Effector CD8-positive, alpha-beta T cell (primary cell): ENCODE data around the gene PTGES2.

Experiments used
- DNase-seq: peaks from one replicate; lab custom pipeline; 2025; lab: John Stamatoyannopoulos, UW

The PTGES2 gene

DNA sequence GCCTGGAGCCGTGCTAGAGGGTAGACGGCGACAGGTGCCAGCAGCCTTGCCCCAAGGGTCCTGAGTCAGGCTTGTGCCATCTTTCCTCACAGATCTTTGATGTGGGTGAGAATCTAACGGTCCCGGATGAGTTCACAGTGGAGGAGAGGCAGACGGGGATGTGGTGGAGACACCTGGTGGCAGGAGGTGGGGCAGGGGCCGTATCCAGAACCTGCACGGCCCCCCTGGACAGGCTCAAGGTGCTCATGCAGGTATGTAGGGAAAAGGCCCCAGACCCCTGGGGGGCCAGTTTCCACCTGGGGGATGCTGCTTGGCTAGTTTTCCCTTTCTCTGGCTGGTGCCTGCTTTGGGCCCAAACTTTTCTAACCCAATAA lies 24.0 kb downstream of the PTGES2 start:
- no peak for DNase-seq

DNA sequence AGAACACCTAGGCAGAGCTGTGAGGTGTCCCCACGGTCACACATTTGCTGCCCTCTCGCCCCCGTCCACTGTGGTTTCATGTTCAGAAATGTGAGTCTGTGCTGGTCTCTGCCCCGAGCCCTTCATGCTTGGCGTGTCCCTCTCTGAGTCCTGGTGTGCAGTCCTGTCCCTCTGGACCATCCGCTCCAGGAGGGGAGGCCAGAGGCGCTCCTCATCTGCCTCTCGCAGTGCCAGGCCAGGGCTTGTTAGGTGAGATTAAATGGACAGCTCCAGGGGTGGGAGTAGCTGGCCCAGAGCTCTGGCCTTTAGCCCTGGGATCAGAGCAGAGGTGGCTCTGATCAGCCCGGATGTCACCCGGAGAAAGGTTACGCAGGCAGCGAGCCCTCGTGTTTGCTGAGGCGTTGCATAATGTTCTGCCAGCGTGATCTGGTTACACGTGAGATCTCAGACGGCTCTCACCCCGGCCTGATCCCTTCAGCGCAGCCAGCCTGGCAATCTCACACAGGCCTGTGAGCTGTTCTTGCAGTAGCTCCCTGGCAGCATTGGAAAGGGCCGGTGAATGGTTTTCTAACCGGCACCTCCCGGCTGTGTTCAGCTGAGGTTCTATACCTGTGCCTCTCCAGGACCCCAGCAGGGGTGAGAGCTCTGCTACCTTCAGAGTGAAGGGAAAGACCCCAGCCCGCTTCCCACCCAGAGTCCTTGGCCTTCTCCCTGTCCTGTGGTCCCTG lies 24.5 kb downstream of the PTGES2 start:
- no peak for DNase-seq

DNA sequence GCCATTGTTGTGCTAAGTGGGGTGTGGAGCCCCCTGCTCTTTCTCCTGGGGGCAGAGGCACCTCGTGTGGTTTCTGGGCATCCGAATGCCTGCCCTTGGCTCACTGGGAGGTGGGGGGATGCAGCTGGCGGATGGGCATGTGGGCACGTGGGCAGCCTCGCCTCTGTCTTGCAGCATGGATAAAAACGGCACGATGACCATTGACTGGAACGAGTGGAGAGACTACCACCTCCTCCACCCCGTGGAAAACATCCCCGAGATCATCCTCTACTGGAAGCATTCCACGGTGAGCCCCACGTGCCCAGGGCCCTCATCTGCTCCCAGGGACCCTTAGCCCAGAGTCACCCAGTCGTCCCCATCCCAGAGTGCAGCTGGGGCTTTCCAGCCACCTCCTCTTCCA lies 25.3 kb downstream of the PTGES2 start:
- no peak for DNase-seq

DNA sequence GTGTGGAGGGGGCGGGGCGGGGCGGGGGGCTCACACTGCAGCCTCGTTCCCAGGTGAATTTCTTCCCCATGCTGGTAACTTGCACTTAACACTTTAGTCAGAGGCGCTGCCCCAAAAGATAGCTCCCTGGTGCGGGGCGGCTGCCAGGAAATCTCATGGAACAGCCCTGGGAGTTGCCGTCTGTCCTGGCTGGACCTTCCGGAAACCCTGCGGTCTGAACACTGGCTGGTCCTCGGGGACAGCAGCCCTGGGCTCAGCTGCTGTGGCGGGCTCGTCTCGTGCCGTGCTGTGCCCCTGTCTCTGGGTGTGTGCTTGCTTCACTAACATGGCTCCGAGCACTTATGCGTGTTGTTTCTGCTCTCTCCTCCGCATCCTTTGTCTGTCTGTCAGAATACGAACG lies 25.8 kb downstream of the PTGES2 start:
- DNase-seq: no peak

DNA sequence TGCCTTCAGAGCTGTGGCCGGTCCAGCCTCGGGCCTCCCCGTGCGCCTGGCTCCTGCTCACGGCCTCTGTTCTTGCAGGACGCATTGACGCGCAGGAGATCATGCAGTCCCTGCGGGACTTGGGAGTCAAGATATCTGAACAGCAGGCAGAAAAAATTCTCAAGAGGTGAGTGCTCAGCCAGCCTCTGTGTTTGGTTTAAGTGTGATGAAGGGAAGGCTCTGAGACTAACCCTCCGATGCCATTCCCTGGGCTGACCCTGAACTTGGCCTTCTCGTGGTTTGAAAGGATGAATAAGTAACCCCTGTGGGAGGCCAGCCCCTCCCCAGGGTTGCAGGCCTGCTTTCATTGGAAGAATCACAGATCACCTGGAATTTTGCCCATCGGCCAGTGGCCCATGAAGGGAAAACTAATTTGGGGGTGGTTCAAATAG lies 26.3 kb downstream of the PTGES2 start:
- no peak for DNase-seq

DNA sequence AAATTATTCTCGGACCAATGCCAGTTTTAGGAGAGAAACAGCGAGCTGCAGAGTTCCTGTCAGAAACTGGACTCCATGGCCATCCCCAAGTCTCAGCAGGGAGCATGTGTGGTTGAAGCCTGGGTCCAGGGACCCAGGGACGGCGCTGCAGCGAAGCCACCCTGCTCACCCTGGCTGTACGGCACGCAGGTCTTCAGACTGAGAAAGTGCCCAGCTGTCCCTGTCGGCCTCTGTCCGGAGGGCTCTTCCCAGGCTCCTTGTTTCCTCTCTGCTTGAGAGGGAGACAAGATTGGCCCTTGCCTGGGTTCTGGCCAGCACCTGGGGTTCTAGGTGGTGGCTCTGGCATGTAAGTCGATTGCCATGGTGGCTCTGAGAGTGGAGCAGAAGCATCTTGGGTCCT lies 26.9 kb downstream of the PTGES2 start:
- no peak for DNase-seq

DNA sequence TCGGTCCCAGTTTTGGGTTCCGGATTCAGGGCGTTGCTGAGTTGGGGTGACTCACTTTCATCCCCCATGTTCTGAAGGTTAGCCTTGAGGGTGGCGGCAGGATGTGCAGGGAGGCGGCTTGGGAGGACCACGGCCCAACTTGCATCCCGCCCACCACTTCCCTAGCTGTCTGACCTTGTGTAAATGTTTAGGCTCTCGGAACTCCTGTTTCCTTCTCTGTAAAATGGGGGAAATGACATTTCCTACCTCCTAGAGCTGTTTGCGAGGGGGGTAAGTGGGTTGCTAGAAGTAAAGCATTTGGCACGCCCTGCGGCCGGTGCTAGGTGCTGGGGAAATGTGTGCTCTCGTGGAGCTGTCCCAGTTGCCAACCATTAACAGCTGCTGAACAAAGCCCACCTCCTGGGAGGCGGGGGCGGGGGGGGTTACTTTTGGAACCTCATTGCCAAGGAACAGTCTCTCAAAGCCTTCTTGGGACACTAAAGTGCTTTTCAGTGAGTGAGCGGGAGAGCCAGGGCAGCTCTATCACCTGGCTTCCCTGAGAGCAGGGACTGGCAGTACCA lies 27.5 kb downstream of the PTGES2 start:
- no peak for DNase-seq

DNA sequence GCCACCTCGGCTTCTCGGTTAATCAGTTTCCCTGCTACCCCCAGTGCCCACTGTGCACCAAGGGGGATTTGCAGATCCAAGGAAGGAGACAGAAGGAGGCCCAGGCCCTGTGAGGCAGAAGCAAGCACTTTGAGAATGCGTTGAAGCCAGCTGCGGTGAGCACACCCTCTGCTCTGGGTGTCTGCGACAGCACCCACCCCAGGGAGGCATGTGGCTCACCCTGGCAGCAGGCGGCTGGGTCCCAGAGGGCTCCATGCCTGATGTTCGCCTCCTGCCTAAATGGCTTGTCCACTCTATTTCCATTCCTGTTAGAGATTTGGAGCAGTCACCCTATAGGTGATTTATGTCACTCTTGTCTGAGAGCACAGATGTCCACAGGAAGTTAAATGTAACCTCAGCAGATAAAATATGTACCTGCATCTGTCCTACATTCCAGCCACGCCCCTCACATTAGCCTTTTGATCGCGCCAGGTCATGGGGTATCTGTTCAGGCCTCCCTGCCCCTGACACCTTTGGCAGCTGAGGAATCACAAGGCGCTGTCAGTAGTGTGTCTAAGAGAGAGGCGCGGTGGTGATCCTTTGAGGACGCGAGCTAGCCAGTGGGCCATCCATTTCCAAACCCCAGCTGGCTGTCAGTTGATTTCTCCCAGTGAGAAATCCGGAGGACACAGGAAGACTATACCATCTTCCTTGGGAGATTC lies 28.1 kb downstream of the PTGES2 start:
- DNase-seq: no peak

DNA sequence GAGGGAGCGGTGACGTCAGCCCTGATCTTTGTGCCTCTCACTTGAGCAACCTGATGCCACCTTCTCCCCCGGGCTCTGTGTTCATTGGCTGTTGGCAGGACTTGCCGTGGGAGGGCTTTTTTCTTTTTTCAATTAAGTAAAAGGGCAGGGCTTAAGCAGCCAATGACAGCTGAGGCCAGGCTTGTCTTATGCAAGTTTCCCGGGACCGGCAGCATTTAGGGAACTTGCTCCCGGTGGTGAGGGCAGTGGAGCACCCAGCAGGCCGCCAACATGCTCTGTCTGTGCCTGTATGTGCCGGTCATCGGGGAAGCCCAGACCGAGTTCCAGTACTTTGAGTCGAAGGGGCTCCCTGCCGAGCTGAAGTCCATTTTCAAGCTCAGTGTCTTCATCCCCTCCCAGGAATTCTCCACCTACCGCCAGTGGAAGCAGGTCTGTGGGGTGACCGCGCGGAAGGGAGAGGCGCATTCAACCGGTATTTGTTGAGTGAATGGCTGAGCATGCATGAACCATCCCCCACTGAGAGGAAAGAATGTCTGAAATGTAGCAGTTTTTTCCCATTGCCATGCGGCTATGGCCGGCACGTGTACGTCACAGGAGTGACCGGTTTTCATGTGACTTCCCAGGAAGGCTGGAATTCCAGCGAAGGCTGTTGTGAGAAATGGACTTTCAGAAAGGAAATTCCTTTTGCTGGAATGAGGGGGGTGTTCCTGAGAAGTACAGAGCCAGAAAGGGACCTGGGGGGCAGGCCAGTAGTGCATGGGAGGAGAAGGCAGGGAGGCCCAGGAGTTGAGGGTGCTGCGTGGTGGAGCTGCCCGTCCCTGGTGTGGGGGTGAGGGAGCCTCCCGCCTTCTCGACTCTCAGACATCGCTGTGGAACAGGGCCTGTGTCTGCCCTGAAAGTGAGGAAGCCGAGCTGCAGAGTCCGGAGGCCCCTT lies 29.0 kb downstream of the PTGES2 start:
- peak; percentile 20 for DNase-seq

DNA sequence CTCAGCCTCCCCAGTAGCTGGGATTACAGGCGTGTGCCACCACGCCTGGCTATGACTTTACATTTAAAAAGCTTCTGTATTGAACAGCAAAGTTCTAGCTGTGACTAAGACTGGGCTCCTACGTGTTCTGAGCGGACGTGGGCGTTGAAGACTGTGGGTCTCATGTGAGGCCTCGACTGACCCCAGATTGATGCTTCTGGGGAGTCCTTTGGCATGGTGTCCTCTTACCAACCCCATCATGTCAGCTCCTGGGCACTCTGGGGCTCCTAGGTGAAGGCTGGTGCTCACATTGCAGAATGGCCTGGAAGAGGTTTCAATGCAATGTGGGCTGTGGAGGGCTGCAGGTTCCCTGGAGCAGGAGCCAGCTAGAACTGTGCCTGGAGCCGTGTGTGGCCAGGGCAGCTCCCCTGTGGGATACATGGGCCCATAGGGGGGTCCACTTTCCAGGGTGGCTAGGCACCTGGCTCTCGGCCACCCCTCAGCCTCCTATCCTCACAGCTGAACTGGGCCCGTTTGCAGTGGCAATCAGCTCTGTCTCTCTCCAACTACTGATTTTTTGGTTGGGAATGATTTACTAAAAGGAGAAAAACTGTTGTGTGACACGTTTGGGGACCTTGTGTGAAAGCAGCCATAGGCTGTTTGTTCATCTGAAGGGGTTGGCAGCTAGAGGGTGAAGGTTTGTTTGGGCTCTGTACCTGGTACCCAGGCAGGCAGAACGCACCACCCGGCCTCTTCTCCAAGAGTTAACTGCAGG lies 29.8 kb downstream of the PTGES2 start:
- no peak for DNase-seq

DNA sequence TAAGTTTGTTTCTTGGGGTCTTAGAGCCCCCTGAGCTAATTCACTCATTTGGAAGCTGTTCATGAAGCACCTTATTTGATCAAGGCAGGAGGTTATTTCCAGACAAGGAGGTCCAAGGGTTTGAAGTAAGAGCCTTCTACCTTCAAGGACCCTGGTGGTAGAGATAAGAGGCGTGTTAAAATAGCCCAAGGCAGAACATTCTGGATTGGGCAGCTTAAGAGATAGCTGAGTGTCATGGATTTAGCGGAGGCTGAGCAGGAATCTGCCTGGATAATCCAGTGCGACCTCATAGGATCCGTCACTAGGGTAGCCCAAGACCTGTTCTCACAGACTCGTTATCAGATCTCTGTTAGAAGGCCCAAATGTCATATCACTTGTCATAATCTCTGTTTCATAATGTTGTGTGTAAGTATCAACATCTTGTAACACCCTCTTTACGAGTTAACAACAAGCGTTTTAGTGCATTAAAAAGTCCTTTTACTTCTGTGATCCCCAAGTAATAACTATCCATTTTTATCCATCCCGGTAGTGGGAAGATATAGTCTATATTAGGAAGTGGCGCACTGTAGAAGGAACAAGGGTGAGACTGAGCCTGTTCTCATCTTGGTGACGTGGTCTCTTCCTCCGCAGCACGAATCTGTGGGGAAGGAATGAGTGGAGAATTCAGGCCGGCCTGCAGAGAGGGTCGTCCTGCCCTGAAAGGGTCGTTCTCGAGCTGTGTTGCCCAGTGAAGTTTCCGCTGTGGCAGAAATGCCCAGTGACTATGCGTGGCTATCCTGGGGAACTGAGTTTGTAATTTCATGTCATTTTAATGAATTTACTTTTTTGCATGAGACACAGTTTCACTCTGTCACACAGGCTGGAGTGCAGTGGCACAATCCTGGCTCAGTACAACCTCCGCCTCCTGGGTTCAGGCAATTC lies 30.7 kb downstream of the PTGES2 start:
- no peak for DNase-seq

DNA sequence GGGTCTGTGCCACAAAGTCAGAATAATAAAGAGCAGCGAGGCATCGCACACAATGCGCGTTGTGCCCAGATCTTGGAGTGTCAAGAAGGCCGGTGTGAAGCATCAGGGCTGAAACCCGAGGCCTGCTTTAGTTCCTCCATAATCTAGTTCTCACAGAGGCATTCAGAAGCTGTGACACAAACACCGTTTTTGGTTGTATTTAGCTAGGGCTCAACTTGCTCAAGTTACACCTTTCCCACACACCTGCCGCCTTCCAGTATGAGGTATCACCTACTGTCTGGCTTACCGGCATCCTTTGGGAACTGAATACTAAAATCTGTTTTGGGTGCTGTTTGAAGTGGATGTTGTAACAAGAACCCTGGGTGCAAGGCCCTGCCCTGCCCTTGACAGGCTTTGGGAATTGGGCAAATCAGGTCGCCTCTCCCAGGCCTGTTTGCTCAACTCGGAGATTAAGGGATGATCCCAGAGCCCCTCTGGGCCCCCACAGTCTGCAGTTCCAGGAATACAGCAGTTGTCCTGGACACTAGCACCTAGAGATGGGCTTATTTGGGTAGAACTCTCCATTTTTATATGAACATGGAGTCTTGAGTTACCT lies 32.5 kb downstream of the PTGES2 start:
- DNase-seq: no peak

DNA sequence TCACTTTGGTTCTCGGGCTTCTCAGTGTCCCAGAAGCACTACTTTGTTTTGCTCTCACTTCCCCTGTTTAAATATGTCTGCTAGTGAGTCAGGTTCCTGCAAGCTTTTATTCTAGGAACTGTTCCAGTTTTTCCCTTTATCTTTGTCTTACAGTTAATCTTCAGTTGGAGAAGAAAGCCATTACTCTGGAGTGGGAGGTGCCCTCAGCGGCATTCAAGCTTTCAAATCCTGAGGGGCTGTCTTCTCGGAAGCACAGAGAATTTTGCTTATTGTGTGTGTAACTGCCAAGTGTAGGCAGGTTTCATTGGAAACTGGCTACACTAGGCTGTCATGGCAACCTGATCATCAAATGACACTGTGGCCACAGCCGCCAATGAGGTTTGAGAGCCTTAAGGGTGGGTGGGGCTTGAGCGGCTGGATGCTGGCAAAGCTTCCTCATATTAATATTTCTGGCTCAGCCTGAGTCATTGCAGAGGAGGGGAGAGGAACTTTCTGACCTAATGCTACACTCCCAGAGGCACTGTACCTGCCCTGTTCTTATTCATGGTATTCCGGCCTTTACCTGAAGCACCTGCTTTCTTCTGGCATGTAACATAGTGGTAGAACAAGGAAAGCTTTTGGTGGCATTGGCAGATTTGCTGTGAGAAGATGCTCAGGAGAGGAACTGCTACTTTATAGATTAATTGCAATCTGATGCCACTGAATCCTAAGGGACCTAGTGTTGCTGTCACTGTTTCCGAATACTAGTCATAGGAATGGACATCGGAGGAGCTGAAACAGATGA lies 33.2 kb downstream of the PTGES2 start:
- peak; percentile 53 for DNase-seq

DNA sequence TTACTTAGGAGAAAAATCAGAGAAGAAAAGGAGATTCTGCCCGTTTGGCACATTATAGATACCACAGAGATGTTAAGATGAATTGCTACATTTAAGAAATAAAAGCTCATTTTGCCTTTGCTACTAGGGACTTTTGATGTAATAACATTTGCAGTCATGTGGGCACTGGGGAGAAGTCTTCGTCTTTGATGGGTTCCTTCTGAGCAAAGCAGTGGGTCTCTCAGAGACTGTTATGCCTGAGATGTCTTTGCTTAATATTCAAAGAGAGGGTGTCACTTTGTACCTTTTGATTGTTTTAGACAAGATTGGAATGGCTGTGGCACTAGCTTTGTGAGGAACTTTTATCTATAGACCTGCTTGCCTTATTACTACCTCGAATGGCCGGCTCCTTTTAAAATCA lies 34.5 kb downstream of the PTGES2 start:
- no peak for DNase-seq

DNA sequence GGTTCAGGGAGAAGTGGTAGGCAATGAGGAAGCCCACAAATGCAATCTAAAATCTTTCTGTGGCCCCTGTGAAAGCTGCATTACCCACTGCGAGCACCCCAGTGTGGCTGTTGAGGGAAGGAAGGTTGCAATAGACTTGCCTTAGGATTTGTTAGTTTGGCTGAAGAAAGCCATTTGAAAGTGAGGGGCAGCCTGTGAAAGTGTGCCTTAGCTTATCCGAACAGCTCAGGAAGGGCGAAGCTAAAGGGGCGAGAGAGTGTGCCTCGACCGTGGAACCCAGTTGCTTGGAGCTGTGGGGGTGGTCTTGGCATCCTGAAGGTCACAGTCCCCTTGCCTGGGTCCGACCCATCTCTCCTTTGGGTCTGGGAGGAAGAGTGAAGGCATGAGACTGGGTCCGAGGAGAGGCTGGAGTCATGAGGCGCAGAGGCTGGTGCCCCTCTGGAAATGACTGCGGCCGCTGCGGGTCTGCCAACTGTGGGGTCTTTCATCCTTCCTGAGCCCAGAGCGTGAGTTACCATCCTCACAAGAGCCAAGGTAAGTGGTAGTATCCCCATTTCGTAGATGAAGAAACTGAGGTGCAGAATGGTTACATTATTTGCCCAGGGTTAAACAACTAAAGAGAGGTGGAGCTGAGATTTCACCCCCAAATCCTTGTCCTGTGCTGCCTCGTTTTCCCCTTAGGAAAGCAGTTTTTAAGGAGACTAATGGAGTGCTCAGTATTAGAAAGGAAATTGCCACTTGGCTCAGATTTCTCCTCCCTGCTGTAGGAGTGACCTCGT lies 35.1 kb downstream of the PTGES2 start:
- DNase-seq: no peak

DNA sequence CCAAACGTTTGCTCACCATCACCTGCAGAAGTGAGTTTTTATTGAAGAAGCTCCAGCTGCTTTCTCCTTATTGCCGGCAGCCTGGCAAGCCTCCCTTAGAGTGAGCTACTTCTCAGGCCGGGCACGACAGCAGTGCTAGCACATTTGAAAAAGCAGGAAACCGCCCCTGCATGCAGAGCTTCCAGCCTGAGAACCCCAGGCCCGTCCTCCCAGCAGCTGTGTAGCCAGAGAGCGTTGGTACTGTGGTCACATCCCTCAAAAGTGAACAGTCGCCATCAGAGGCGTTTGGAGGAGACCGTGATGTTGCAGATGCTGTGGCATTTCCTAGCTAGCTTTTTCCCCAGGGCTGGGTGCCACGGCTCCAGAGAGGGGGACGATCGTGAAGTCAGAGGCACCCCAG lies 36.0 kb downstream of the PTGES2 start:
- no peak for DNase-seq

DNA sequence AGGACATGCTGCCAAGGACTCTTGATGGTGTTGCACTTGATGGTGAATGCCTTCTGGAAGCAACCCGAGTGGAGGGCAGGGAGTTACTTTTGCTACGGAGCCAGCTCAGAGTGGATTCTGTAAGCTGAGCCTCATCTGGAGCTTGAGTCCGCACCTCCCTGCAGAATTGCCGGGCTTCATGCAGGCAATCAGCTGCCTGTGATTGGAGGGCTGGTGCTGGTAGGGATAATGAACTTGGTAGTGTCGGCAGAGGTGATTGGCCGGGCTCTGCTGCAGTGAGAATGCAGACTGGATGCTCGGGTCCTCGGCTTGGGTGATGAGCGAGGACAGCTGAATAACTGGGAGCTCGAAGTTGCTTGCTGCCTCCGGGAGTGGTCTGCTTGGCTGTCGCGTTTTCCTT lies 36.4 kb downstream of the PTGES2 start:
- no peak for DNase-seq

DNA sequence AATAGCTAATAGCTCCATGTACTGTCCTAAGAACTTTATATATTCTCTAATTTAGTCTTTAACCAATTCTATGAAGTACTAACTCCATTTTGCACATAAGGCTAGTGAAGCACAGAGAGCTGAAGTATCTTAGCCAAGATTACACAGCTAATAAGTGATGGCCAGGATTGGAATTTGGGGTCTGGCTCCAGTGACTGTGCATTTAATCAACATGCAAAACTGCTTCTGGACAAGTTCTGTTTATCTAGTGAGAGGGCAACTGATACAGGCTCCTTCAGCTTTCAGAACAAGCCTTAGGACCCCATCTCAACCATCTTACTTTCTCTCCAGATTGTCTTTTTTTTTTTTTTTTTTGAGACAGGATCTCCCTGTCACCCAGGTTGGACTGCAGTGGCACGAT lies 38.2 kb downstream of the PTGES2 start:
- DNase-seq: no peak
